PC-3 (cell line): ENCODE measurements around the gene AHCYL2.

Experiments used
- EZH2 ChIP-seq: fragments of 300-600 bp; sonication (generic); IDR thresholded peaks from one replicate; pipeline ENCODE4 v1.6.1; 2017; ENCODE audit warnings: antibody characterized with exemption, mild to moderate bottlenecking, low read length; ENCODE audit not compliant: unreplicated experiment
- TF ChIP-seq, protein P1 (sequence below): fragments of 300-600 bp; sonication (generic); conservative IDR thresholded peaks from 2 replicates; pipeline ENCODE4 v1.5.1; 2017; ENCODE audit warnings: antibody characterized with exemption, low read depth, mild to moderate bottlenecking, low read length

DNA sequence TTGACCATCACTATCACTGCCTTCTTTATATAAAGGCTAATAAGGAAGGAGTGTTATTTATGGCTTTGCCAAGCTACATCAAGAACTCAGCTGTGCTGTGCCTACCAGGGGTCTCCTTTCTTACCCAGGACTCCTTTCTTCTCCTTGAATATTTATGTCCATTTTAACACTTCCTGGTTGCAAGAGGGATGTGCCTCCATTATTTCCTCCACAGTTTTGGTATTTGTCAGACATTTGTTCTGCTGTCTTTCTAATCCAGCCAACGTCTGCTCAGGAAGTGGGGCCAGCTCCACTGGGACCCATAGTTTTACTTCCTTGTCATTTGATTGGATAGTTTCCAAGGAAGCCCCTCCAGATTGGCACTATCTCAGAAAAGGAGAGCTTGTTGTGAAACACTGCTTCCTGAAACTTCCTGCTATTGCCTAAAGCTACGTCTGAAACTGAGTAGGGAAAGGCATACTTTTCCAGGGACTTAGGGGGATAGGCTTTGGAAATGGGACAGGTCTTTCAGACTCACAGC, 202.8 kb downstream of the AHCYL2 start:
- no peak for TF ChIP-seq EZH2
- TF ChIP-seq, protein P1, sequence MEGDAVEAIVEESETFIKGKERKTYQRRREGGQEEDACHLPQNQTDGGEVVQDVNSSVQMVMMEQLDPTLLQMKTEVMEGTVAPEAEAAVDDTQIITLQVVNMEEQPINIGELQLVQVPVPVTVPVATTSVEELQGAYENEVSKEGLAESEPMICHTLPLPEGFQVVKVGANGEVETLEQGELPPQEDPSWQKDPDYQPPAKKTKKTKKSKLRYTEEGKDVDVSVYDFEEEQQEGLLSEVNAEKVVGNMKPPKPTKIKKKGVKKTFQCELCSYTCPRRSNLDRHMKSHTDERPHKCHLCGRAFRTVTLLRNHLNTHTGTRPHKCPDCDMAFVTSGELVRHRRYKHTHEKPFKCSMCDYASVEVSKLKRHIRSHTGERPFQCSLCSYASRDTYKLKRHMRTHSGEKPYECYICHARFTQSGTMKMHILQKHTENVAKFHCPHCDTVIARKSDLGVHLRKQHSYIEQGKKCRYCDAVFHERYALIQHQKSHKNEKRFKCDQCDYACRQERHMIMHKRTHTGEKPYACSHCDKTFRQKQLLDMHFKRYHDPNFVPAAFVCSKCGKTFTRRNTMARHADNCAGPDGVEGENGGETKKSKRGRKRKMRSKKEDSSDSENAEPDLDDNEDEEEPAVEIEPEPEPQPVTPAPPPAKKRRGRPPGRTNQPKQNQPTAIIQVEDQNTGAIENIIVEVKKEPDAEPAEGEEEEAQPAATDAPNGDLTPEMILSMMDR = no peak
